Measurements from ENCODE around the gene NXPE1. TPM values are rescaled to one million over a fixed set of nuclear protein-coding genes. Genes with fewer than 3 reads are reported as not detected.
A peak's percentile ranks its signal among the peaks of the same experiment; 100 is the strongest.
"Not testable (repeated sequence)": the region's sequence is repeated elsewhere in the genome, so short reads cannot be mapped to it uniquely, and the experiment has no call there.

NXPE1 gene
- total RNA-seq: not detected in 2 replicates
- not detected in 2 replicates for polyA plus RNA-seq

DNA sequence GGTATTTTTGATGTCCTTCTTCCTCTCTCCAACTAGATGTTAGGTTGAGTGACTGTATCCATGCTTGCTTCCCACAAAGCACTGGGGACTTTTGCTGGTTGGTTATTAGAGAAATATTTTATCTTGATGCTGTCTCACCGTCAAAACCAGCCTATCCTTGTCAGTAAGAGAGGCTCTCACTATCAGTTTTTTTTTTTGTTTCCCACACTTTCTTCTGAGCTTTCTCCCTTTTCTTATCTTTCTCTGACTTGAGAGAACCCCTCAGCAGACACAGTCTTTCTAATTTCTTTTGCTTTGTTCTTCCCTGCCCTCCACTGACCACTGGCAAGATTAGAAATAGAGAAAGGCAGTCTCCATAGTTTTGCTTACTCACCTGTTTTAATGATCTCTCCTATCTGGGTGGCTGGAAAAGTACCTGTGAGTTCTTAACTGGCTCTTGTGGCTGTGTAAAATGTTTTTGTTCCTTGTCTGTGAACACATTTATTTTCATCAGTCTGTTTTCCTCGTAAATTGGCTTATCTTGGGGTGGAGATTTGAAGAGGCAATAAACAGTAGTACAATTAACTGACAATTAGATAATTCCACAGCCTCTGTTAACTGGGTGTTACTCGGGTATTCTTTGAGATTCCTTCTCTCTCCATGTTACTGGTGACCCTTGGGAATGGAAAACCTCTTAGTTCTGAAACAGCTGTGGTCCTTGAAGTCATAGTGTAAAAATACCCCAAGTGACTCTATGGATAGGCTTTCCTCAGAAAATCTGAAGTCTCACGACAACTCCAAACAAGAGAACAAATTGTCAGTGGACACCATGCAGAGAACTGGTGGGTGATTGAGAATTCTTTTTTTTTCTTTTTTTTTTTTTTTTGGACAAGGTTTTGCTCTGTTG lies at the start of gene NXPE1:
NXPE1 (minus strand) TSS at position 457 of the 886 bp plus-strand sequence. CDS start 8,680 bp downstream, outside the sequence.
- H3K4me3 ChIP-seq: no peak within 1 kb of the TSS
- DNase-seq (ENCODE audit: low read depth in 1 of 2, low spot score in 1 of 2): peak in 1 of 2 donors; percentile 5
- TF ChIP-seq, protein P1, sequence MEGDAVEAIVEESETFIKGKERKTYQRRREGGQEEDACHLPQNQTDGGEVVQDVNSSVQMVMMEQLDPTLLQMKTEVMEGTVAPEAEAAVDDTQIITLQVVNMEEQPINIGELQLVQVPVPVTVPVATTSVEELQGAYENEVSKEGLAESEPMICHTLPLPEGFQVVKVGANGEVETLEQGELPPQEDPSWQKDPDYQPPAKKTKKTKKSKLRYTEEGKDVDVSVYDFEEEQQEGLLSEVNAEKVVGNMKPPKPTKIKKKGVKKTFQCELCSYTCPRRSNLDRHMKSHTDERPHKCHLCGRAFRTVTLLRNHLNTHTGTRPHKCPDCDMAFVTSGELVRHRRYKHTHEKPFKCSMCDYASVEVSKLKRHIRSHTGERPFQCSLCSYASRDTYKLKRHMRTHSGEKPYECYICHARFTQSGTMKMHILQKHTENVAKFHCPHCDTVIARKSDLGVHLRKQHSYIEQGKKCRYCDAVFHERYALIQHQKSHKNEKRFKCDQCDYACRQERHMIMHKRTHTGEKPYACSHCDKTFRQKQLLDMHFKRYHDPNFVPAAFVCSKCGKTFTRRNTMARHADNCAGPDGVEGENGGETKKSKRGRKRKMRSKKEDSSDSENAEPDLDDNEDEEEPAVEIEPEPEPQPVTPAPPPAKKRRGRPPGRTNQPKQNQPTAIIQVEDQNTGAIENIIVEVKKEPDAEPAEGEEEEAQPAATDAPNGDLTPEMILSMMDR (IDR thresholded peaks at IDR 0.05; ENCODE audit: low read depth, low read length): no peak
- H3K4me1 ChIP-seq (ENCODE audit: low read depth): no peaks in the 10 kb centered on the region
- no peaks in the 10 kb centered on the region for H3K36me3 ChIP-seq
- H3K9me3 ChIP-seq (ENCODE audit: low read depth): no peaks in the 10 kb centered on the region
- H3K27ac ChIP-seq: no peak within 1 kb of the TSS
- no peaks in the 10 kb centered on the region for H3K27me3 ChIP-seq

DNA sequence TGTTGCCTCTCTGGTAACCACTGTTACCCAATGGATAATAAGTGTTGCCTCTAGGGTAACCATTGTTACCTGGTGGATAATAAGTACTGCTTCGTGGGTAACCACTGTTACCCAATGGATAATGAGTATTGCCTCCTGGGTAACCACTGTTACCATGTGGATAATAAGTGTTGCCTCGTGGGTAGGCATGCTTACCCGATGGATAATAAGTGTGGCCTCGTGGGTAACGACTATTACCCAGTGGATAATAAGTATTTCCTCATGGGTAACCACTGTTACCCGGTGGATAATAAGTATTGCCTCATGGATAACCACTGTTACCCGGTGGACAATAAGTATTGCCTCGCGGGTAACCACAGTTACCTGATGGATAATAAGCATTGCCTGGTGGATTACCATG lies 49.7 kb upstream of the NXPE1 start:
- TF ChIP-seq, protein P1 (IDR thresholded peaks at IDR 0.05; ENCODE audit: low read depth, low read length): no peak
- no peak overlapping the region for H3K4me3 ChIP-seq
- H3K27ac ChIP-seq: no peak overlapping the region
- no peak for DNase-seq (ENCODE audit: low read depth in 1 of 2, low spot score in 1 of 2)
- H3K27me3 ChIP-seq: no peaks in the 10 kb centered on the region
- no peaks in the 10 kb centered on the region for H3K4me1 ChIP-seq (ENCODE audit: low read depth)
- H3K9me3 ChIP-seq (ENCODE audit: low read depth): peaks cover 3% of the 10 kb centered on the region
- no peaks in the 10 kb centered on the region for H3K36me3 ChIP-seq

DNA sequence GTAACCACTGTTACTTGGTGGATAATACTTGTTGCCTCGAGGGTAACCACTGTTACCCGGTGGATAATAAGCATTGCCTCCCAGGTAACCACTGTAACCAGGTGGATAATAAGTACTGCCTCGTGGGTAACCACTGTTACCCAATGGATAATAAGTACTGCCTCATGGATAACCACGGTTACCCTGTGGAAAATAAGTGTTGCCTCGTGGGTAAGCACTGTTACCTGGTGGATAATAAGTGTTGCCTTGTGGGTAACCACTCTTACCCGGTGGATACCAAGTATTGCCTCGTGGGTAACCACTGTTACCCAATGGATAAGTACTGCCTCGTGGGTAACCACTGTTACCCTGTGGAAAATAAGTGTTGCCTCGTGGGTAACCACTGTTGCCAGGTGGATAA lies 48.9 kb upstream of the NXPE1 start:
- not testable (repeated sequence) for H3K9me3 ChIP-seq (ENCODE audit: low read depth); H3K4me3 ChIP-seq; H3K27ac ChIP-seq; H3K36me3 ChIP-seq; H3K27me3 ChIP-seq; DNase-seq (ENCODE audit: low read depth in 1 of 2, low spot score in 1 of 2); H3K4me1 ChIP-seq (ENCODE audit: low read depth)

DNA sequence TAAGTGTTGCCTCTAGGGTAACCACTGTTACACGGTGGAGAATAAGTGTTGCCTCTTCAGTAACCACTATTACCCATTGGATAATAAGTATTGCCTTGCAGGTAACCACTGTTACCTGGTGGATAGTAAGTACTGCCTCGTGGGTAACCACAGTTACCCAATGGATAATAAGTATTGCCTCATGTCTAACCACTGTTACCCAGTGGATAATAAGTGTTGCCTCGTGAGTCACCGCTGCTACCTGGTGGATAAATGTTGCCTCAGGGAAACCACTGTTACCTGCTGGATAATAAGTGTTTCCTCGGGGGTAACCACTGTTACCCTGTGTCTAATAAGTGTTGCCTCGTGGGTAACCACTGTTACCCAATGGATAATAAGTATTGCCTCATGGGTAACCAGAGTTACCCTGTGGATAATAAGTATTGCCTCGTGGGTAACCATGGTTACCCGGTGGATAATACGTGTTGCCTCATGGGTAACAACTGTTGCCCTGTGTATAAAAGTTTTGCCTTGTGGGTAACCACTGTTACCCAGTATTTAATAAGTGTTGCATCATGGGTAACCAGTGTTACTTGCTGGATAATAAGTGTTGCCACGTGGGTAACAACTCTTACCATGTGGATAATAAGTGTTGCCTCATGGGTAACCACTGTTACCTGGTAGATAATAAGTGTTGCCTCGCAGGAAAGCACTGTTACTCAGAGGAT lies 48.2 kb upstream of the NXPE1 start:
- no peaks in the 10 kb centered on the region for H3K4me1 ChIP-seq (ENCODE audit: low read depth)
- H3K36me3 ChIP-seq: no peaks in the 10 kb centered on the region
- H3K27me3 ChIP-seq: no peaks in the 10 kb centered on the region
- H3K4me3 ChIP-seq: no peak overlapping the region
- H3K9me3 ChIP-seq (ENCODE audit: low read depth): peaks cover 3% of the 10 kb centered on the region
- TF ChIP-seq, protein P1 (IDR thresholded peaks at IDR 0.05; ENCODE audit: low read depth, low read length): no peak
- DNase-seq (ENCODE audit: low read depth in 1 of 2, low spot score in 1 of 2): no peak
- no peak overlapping the region for H3K27ac ChIP-seq

DNA sequence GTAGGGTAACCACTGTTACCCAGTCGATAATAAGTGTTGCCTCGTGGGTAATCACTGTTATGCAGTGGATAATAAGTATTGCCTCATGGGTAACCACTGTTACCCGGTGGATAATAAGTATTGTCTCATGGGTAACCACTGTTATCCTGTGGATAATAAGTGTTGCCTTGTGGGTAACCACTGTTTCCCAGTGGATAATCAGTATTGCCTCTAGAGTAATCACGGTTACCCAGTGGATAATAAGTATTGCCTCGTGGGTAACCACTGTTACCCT lies 47.1 kb upstream of the NXPE1 start:
- not testable (repeated sequence) for H3K9me3 ChIP-seq (ENCODE audit: low read depth); DNase-seq (ENCODE audit: low read depth in 1 of 2, low spot score in 1 of 2); H3K27ac ChIP-seq; H3K4me3 ChIP-seq; H3K4me1 ChIP-seq (ENCODE audit: low read depth); H3K36me3 ChIP-seq; H3K27me3 ChIP-seq

DNA sequence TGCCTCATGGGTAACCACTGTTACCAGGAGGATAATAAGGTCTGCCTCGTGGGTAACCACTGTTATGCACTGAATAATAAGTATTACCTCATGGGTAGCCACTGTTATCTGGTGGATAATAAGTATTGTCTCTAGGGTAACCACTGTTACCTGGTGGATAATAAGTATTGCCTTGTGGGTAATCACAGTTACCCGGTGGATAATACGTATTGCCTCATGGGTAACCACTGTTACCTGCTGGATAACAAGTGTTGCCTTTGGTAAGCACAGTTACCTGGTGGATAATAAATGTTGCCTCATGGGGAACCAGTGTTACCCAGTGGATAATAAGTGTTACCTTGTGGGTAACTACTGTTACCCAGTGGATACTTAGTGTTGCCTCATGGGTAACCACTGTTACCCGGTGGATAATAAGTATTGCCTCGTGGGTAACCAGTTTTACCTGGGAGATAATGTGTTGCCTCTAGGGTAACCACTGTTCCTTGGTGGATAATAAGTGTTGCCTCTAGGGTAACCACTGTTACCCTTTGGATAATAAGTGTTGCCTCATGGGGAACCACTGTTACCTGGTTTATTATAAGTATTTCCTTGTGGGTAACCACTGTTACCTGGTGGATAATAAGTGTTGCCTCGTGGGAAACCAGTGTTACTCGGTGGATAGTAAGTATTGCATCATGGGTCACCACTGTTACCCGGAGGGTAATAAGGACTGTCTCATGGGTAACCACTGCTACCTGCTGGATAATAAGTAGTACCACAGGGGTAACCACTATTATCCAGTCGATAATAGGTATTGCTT lies 46.5 kb upstream of the NXPE1 start:
- no peak overlapping the region for H3K4me3 ChIP-seq
- no peaks in the 10 kb centered on the region for H3K4me1 ChIP-seq (ENCODE audit: low read depth)
- DNase-seq (ENCODE audit: low read depth in 1 of 2, low spot score in 1 of 2): peak in 1 of 2 donors; percentile 37
- peaks cover 3% of the 10 kb centered on the region for H3K9me3 ChIP-seq (ENCODE audit: low read depth)
- TF ChIP-seq, protein P1 (IDR thresholded peaks at IDR 0.05; ENCODE audit: low read depth, low read length): peak; percentile 11
- H3K36me3 ChIP-seq: no peaks in the 10 kb centered on the region
- H3K27me3 ChIP-seq: no peaks in the 10 kb centered on the region
- no peak overlapping the region for H3K27ac ChIP-seq

All from cardiac muscle cell (in vitro differentiated cells and primary cell).